Measurements from ENCODE around the gene ENPP5. TPM values are rescaled to one million over a fixed set of nuclear protein-coding genes. Genes with fewer than 3 reads are reported as not detected.

Gene ENPP5
- total and polyA plus RNA-seq, 2 of the 4 experiments (the other 2 are of a cell fraction): under 0.01 TPM; not detected in 1

DNA sequence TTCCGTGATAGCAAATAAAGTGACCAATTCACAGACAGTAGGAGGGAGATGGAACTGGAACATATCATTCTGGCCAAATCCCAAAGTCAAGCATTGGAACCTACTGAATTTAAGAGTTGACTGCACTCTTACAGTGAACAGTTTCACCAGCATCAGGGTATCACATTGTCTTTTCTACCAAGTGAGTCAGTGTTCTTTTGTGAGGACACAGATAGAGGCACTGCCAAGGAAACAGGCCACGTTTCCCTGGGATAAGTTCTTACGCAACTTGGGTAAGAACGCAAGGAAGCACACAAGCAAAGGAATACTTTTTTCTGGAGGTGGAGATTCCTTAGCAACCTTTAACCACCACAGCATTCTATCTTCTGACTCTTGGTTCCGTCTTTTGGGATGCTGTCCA lies 28.6 kb upstream of the ENPP5 start:
- H4K91ac ChIP-seq (ENCODE audit: insufficient read depth, low read depth, low read length): no peak overlapping the region
- H3K56ac ChIP-seq (ENCODE audit: extremely low read depth, insufficient read depth, low read length): no peak overlapping the region
- H3K23ac ChIP-seq (ENCODE audit: low read depth, low read length): no peak overlapping the region
- H3K9ac ChIP-seq (ENCODE audit: low read depth, low read length): no peak overlapping the region
- no peak overlapping the region for H2BK5ac ChIP-seq (ENCODE audit: low read depth, low read length, poor library complexity, severe bottlenecking)
- DNase-seq: no peak
- no peak overlapping the region for H3K4ac ChIP-seq (ENCODE audit: low read depth, low read length)
- H3K18ac ChIP-seq (ENCODE audit: low read depth, low read length): no peak overlapping the region
- H3K4me3 ChIP-seq (ENCODE audit: insufficient read depth, low read depth, low read length): no peak overlapping the region
- dilution Hi-C loops (cut with HindIII; ENCODE audit: low sequenced_read_pairs, unreplicated experiment) (no loop called here), intact Hi-C loops (cut with micrococcal nuclease) (no loop called here), in situ Hi-C loops (cut with MboI; ENCODE audit: low sequenced_read_pairs) (no loop called here)
- no peaks in the 10 kb centered on the region for H3K4me1 ChIP-seq (ENCODE audit: control insufficient read depth, insufficient read depth, low read length)
- no CpG with 5 or more reads among the region's 5 CpGs for WGBS, 2 experiments (ENCODE audit: extremely low coverage in 2 of 2, insufficient read length in 1 of 2)
- H3K27ac ChIP-seq (ENCODE audit: insufficient read depth, low read length): no peak overlapping the region
- H3K4me2 ChIP-seq (ENCODE audit: low read depth, low read length): no peak overlapping the region
- no peak overlapping the region for H2AK9ac ChIP-seq (replicated peaks; ENCODE audit: low read depth, low read length, poor library complexity)
- H4K5ac ChIP-seq (ENCODE audit: low read depth, low read length): no peak overlapping the region
- H2BK120ac ChIP-seq (ENCODE audit: low read depth, low read length): no peak overlapping the region
- H2BK15ac ChIP-seq (ENCODE audit: low read depth, low read length): no peak overlapping the region
- no peak overlapping the region for H3K14ac ChIP-seq (replicated peaks; ENCODE audit: low read depth, low read length)
- no peak overlapping the region for H2AK5ac ChIP-seq (ENCODE audit: low read depth, low read length)
- H3K27me3 ChIP-seq (ENCODE audit: control insufficient read depth, insufficient read depth, low read length): no peaks in the 10 kb centered on the region
- BruUV-seq (replicated peaks): no TSS peak
- no peaks in the 10 kb centered on the region for H3K9me3 ChIP-seq (ENCODE audit: control insufficient read depth, insufficient read depth, low read length)
- no peaks in the 10 kb centered on the region for H4K20me1 ChIP-seq (ENCODE audit: insufficient read depth, low read length)
- H3K79me1 ChIP-seq (ENCODE audit: low read depth in 1 of 2, low read length in 2 of 2): no peaks in the 10 kb centered on the region
- H2AFZ ChIP-seq (replicated peaks; ENCODE audit: low read length, poor library complexity): no peak overlapping the region
- POLR2A ChIA-PET (ENCODE audit: unreplicated experiment): no interaction called here
- TF ChIP-seq RAD21 (IDR thresholded peaks at IDR 0.05; ENCODE audit: low read length) (no peak), CEBPB (IDR thresholded peaks at IDR 0.05; ENCODE audit: low read depth, low read length) (peak; percentile 47; the same call in 1 of the 2 replicates), BHLHE40 (IDR thresholded peaks at IDR 0.05; ENCODE audit: low read depth, low read length) (no peak)
- CTCF ChIA-PET: no interaction called here
- H2BK20ac ChIP-seq (ENCODE audit: low read depth, low read length): no peak overlapping the region
- ATAC-seq (ENCODE audit: low read depth): no peak
- no peaks in the 10 kb centered on the region for H3K36me3 ChIP-seq (ENCODE audit: control insufficient read depth, insufficient read depth, low read length)
- H4K8ac ChIP-seq (ENCODE audit: low read depth in 2 of 2, low read length in 2 of 2): no peak overlapping the region
- no peaks in the 10 kb centered on the region for H3K9me1 ChIP-seq (ENCODE audit: insufficient read depth, low read length)
